Uterus (tissue), 2 donors: Measurements from ENCODE around the gene ITGA2B.

Experiments
- CTCF ChIP-seq, 4 experiments: fragments of 200-600 bp in 2 of 4; fragments of 450-650 bp in 2 of 4; sonication (generic) in 2 of 4; IDR thresholded peaks; one replicate each; pipeline ENCODE4 v1.5.1; 2016 to 2019; ENCODE audit warnings: antibody characterized with exemption in 4 of 4, mild to moderate bottlenecking in 2 of 4, moderate library complexity in 1 of 4
- POLR2A ChIP-seq, 2 donors: fragments of 450-650 bp; IDR thresholded peaks; one replicate each; pipeline ENCODE4 v1.6.1; 2016; ENCODE audit warnings: antibody characterized with exemption in 2 of 2, mild to moderate bottlenecking in 1 of 2, moderate library complexity in 1 of 2

- TF ChIP-seq CTCF (IDR thresholded peaks at IDR 0.05) (no peak), POLR2A (IDR thresholded peaks at IDR 0.05) (no peak)
Observed at GRCh38 chr17:44394833-44395232, 5.4 kb upstream of the ITGA2B start.
